Stimulated activated CD8-positive, alpha-beta memory T cell treated with anti-CD3 and anti-CD28 coated beads, Interleukin-12 subunit alpha, Interleukin-12 subunit beta, amount 100 ng/mL, for 24 hours (primary cell): ENCODE results near the gene HARBI1.

Experiments
- DNase-seq: peaks from one replicate; pipeline ENCODE4 v3.0.0-alpha.2; 2020; ENCODE audit errors: extremely low read depth

The HARBI1 gene

DNA sequence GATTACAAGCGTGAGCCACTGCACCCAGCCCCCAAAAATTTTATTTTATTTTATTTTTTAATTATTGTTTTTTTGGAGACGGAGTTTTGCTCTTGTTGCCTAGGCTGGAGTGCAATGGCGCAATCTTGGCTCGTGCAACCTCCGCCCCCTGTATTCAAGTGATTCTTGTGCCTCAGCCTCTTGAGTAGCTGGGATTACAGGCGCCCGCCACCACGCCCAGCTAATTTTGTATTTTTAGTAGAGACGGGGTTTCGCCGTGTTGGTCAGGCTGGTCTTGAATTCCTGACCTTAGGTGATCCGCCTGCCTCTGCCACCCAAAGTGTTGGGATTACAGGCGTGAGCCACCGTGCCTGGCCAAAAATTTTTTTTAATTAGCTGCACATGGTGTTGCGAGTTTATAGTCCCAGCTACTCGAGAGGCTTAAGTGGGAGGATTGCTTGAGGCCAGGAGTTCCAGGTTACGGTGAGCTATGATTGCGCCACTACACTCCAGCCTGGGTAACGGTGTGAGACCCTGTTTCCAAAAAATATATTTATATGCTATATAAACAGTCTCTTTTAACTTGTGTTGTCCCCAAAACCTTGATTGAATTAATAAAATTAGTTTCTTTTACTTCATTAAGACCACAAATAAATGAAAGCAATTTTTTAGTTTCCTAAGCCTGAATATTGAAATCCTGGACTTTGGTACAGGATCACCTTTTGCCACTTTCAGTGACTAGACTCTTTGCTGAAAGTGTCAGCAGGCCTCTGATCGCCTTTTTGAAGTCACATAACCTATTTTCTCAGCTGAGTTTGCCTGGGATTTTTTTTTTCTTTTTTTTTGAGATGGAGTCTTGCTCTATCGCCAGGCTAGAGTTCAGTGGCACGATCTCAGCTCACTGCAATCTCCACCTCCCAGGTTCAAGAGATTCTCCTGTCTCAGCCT, 16.5 kb upstream of the HARBI1 start:
- DNase-seq, result no peak

DNA sequence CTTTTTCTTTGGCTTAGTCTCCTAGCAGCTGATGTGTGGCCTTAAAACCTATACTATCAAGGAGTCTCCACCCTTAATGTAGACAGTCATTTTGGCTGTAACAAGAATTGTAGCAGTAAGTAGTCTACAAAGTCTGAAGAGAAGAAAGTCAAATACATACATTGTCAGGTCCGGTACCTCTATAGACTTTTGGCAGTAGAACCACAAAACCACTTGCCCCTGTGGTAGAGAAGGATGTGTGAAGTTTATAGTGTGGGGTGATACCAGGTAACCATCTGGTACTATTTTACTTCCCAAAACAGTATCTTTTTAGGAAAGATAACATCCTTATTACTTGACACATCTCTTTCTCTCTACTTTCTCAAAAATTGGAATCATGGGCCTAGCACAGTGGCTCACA, 15.5 kb upstream of the HARBI1 start:
- DNase-seq, result no peak

DNA sequence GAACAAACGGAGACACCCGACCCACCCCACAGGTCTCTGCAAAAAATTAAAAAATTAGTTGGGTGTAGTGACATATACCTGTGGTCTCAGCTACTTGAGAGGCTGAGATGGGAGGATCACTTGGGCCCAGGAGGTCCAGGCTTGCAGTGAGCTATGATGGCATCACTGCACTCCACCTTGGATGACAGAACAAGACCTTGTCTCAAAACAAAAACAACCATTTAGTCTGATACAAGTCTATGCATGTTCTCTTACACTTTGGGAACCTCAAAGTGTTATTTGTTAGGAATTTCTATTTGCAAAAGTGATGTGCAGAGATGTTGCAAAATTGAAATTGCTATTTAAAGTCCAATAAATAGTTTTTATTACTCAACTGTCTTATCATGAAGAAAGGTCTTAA, 14.6 kb upstream of the HARBI1 start:
- no peak for DNase-seq

DNA sequence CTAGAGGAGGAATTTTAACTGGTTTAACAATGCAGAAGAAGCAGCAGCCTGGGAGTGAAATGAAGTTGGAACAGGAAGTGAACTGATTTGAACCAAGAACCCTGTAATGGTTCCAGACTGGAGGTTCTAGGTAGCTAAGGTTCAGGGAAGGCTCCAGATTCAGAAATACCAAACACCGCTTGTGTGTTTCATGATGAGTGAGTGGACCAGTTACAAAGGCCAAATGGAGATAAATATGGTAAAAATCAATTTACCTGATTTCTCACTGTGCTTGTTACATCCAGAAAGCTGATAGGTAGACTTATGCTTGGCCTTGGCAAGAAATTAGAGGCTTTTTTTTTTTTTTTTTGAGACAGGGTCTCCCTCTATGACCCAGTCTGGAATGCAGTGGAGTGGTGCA, 13.2 kb upstream of the HARBI1 start:
- no peak for DNase-seq

DNA sequence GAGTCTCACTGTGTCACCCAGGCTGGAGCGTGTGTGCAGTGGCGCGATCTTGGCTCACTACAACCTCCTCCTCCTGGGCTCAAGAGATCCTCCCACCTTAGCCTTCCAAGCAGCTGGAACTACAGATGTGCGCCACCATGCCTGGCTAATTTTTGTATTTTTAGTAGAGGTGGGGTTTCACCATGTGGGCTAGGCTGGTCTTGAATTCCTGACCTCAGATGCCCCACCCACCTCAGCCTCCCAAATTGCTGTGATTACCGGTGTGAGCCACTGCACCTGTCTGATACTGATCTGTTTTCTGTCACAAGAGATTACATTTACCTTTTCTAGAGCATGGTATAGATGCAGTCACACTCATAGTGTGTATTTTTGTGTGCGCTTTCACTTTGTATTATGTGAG, 11.9 kb upstream of the HARBI1 start:
- DNase-seq, result no peak

DNA sequence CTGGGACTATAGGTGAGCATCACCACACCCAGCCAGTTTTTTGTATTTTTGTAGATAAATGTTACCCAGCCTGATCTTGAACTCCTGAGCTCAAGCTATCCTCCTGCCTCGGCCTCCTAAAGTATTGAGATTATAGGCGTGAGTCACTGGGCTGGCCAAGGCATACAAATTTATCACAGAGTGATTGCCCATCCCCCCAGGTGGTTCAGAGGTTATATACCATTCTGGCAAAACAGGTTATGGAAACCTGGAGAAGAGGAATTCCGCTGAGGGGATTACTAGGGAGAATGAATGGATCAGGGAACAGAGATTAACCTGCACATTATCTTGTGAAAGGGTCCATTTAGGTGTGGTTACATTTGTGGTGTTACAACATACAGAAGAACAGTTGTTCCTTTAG, 8.4 kb upstream of the HARBI1 start:
- no peak for DNase-seq

DNA sequence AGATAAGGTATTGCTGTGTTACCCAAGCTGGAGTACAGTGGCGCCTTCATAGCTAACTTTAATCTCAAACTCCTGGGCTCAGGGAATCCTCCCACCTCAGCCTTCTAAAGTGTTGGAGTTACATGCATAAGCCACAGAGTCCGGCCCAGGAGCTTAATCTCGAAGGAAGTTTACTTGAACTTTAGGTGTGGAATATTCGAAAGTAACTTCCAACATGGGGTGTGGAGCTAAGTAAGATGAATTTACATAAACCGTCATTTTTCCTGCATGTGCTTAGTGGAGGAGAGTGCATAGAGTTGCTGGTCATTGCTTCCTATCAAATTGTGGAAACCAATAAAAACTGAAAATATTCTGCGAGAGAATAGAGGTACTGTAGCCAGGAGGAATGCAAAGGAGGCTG, 1.8 kb upstream of the HARBI1 start:
- DNase-seq, result no peak

DNA sequence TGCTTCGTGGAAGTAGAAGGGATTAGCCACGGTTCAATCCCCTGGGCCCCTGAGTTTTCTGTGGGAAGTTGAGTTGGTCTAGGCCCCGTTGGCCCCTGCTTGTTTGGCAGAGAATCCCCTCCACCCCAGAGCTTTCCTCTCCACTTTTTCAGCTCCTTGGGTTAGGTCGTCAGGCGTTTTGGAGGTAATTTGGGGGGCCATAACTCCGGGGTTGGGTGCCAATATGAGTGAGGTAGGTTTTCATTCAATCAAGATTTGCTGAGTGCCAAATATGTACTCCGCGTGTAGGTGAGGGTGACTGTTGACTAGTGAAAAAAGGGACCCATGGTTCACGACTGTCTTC, 916 bp upstream of the HARBI1 start:
- no peak for DNase-seq

DNA sequence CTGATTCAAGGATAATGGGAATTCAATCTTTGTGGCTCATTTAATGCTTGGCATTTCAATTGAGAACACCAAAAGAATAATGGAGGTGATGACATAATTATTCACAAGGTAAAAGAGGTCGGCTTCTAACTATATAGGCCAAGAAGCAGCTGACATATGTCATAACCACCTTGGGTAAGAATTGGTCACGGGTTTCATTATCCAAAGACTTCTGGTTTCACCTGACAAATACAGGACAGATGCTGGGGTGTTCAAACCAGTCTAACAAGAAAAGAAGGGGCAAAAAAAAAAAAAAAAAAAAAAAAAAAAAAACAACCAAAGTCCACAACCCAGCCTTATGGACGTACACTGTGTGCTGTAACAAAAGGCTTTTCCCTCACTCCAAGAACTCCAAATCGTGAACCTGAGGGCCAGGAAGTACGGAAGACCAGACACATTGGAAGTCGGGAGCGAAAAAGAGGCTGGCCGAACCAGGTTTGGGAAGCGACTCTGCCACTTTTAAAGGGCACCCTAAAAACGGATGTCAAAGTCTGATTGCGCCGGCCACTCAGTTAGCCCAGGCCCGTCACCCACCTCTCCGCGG, 385 bp downstream of the HARBI1 start:
- no peak for DNase-seq

DNA sequence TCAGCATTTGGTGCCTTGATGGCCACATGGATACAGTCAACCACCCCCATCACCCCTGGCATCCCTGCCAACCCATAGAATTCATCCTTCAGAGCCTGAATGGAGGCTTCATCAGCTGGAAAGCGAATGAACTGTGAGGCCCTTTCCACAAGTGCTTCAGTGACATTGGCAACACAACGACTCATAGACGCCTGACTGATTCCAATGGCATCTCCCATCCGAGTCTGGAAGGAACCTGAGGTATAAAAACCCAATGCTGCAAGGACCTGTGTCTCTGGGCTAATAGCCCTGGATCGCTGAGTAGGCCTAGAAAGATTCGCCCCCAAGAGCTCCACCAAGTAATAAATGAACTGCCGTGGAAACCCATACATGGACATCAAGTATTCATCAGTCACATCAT, 1.3 kb downstream of the HARBI1 start:
- no peak for DNase-seq

DNA sequence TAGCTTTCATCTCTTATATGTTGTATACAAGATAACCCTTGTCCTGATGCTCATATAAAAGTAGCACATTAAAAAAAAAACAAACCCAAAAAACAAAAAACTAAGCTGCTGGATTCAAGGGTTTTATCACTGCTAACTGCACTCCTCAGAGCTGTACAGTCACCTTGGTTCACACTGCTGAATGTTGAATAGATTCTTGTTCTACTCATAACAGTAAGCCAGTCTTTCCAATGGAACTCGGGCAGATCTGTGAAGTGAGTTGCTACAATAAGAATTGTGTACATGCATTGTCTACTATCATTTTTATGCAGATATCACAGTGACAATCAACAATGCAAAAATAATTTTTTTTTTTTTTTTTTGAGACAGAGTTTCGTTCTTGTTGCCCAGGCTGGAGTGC, 4.7 kb downstream of the HARBI1 start:
- DNase-seq, result no peak

DNA sequence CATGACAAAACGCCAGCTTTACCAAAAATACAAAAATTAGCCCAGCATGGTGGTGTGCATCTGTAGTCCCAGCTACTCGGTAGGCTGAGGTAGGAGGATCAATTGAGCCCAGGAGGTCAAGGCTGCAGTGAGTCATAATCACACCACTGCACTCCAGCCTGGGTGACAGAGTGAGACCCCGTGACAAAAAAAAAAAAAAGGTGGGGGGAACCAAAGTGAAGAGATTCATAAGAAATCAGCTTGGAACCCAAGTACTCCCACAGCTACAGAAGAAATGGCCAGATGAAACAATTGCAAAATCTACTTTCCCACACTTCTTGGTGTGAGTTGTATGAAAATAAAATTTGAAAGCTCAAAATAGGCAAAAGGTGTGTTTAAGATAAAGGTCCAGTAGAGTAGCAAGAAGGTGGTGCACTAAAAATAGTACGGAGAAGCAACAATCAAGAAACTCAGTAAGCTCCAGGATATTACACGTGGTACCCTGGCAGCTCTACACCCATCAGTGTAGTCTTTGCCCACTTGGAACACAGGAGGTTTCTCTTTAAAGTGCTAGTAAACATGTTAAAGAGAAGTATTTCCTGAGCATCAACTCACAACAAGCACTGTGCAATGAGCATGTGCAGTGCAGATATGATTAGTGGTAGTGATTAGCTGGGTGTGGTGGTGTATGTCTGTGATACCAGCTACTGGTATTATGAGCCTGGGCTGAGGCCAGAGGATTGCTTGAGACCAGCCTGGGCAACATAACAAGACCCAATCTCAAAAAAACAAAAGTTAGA, 5.3 kb downstream of the HARBI1 start:
- no peak for DNase-seq

DNA sequence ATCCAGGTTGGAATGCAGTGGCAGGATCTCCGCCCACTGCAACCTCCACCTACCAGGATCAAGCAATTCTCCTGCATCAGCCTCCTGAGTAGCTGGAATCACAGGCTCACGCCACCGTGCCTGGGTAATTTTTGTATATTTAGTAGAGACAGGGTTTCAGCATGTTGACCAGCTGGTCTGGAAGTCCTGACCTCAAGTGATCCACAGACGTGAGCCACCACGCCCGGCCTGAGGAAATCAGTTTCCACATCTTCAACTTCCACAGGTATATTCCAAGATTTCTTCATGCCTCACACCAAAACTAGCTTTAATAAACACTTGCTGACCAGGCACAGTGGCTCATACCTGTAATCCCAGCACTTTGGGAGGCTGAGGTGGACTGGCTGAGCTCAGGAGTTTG, 7.6 kb downstream of the HARBI1 start:
- DNase-seq, result no peak

DNA sequence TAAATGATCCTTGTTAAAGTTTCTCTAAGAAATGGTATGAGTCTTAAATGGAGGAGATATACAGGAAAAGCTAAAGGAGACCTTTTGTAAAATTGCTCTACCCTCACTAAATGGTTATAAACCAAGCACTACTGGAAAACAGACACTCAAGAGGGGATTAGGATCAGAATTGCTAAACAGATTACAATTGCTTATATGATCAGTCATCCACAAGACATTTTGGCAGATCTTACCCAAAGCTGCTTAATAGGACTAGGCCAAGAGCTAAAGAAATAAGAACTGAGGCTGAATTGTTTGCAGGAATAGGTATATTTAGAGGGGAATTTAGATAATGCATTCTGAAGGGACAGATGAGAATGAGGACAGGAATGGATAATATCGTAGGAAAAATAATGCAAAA, 9.5 kb downstream of the HARBI1 start:
- no peak for DNase-seq

DNA sequence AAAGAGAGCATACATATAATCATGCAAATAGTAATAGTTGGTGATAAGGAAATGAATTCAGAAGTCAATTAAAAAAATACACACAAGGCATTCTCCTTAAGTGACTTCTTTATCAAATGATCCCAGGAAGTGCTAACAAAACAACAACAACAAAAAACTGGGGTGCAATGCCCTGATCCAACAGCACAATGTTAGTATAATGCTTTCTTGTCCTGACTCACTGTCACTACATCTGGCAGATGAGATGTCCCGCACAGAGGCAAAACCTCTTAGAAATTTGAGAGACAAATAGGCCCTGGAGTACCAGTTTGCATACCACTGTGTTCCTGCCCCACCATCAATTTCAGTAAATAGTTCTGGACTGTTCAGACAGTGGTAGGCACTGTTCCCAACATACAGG, 12.2 kb downstream of the HARBI1 start:
- DNase-seq, result no peak

DNA sequence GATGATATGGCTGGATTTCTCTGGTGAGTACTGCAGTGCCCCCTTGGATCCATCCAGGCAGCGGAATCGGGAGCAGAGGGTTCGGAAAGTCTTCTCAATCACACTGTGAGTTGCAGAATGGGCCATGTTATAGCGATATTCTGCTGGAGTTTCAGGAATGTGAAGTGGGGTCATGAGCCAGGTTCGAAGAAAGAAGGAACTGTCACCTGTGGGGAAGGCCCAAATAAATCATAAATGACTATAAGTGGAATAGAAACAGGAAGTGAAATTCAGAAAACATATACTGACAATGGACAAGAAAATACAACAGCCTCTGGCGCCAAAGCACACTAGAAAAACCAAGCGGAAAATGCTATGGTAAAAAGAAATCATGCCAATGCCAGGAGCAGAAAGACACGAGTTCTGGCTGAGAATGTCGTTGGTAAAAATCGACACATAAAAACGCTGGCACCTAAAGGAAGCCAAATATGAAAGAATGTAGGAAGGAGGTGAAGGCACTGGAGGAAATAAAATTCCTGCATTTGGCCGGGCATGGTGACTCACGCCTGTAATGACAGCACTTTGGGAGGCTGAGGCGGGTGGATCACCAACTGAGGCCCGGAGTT, 13.2 kb downstream of the HARBI1 start:
- no peak for DNase-seq

DNA sequence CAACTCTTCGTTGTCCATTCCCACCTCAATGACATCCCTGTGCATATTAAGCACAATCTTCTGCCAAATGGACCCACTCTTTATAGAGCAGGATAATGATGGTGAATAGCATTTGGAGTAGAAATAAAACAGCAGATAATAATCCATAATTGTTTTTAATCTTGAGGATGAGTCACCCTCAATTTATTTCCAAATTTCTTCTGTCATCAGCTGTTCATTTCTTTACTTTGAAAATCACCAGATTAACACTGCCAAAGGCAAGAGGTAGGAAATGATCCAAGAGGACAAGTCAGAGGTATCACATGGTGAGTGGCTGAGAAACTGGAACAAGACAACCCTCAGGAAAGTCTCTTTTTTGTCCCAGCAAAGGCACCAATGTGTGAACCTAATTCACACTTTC, 15.9 kb downstream of the HARBI1 start:
- DNase-seq, result no peak

DNA sequence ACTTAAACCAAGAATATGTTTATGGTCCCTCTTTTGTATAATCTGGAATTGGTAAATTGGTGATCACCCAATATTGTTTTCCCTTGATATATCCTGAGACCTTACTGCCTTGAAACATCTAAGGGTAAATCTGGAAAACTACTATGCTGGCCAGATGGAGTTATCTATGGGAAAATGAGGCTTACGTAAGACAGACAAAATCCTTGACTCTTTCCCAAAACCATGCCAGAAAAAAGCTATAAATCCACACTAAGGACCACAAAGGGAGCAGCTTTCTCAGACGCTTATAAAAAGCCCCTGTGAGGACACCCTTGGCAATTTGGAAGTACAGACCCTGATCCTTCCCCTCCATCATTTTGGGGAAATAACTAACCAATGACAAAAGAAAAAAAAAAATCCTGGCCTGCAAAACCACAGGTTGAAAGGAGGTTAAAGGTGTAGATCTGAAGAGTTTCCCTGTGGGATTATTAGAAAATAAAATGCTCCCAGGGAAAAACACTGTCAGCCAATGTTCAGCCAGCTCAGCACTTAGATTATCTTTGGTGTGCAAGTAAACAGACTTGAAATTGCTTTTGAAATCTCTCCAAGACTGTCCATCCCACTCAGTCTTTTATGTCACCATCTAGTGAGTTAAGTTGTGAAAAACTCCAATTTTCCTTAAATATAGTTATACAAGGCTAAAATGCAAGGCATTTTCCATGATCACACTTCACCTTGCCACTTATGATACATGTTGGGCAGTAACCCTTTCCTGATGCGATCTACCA, 16.6 kb downstream of the HARBI1 start:
- no peak for DNase-seq

DNA sequence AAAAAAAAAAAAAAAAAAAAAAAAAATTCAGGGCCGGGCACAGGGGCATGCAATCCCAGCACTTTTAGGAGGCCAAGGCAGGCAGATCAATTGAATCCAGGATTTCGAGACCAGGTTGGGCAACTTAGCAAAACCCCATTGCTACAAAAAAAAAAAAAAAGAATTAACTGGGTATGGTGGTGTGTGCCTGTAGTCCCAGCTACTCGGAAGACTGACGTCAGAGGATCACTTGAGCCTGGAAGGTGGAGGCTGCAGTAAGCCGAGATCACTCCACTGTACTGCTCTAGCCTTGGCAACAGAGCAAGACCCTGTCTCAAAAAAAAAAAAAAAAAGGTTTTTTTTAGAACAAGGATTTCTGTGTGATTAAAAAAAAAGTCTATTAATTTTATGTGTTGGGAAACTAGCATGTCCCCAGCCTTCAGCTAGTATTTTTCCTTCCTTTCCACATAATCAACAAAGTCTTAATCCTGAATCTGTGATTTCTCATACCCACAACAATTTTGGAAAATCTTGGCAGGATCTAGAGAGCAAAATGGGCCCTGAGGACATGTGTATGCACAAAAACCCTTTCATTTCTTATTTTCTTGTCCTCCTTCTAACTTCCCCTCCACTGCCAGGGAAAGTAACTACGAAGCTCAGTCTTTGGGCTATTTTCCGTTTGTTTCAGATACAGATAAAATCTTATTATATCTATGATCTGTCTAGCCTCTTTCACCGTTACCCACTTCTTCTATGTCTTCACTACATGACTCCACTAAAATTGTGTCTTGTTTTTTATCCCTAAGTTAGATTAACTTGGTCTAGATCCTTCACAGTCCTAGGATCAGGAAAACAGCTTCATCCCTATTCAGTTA, 17.5 kb downstream of the HARBI1 start:
- DNase-seq, result no peak

DNA sequence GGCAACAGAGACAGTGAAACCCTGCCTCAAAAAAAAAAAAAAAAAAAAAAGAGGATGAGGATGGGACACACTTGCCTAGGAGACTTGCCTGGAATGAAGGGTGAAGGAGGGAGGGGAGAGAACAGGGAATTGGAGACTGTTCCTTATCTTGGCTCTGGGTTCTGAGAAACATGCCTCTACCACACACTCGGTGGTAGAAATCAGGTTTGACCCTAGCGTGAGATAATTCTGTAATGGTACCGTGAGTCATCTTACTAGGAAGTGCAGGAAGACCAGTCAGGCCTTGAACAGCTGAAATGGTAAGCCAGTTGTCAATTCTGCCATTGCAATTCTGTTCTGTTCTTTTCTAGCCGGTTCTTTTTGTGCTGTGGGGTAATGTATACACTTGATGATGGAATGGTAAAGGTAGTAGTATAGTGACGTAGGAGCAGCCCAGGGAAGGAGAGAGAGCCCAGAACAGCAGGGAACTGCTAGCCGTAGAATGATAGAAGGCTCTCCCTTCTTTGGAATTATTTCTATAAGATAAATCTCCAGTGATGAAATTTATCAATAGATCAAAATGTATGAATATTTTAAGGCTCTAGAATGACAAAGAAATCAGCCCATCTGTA, 19.3 kb downstream of the HARBI1 start:
- DNase-seq, result no peak
